Measurements from ENCODE around the gene HTT. TPM values are rescaled to one million over a fixed set of nuclear protein-coding genes. Genes with fewer than 3 reads are reported as not detected.

The HTT gene
- total RNA-seq, 6 experiments from 2014 or later, result 25.5 to 37.8 (median 30.3) TPM

GRCh38 chr4:3244002-3244401, 169.5 kb downstream of the HTT start:
- Histone ChIP-seq H3K36me3 (peaks cover 0 to 25% (median 0%) of the 10 kb centered on the region in 4 donors), H3K4me1 (no peaks in the 10 kb centered on the region), H3K27me3 (no peaks in the 10 kb centered on the region), H3K27ac (no peak overlapping the region), H3K9me3 (no peaks in the 10 kb centered on the region), H3K4me3 (no peak overlapping the region)
- intact Hi-C loops (cut with DNase I), result no loop called here
- DNase-seq, result no peak
- ATAC-seq, result no peak
- WGBS (ENCODE audit: insufficient coverage, low coverage, low lambda C conversion rate, missing lambda C conversion rate), result no CpG with 5 or more reads among the region's 1 CpG
- TF ChIP-seq POLR2A (IDR thresholded peaks at IDR 0.05), result no peak
- TF ChIP-seq CTCF (IDR thresholded peaks at IDR 0.05), result no peak

GRCh38 chr4:3244747-3245146, 170.3 kb downstream of the HTT start:
- H3K4me1 ChIP-seq, result no peaks in the 10 kb centered on the region
- no peaks in the 10 kb centered on the region for H3K27me3 ChIP-seq
- no peak for ATAC-seq
- H3K4me3 ChIP-seq, result no peak overlapping the region
- DNase-seq, result no peak
- WGBS (ENCODE audit: insufficient coverage, low coverage, low lambda C conversion rate, missing lambda C conversion rate), result 33% methylated on average over 1 of the region's 9 CpGs
- TF ChIP-seq CTCF (IDR thresholded peaks at IDR 0.05) (no peak), POLR2A (IDR thresholded peaks at IDR 0.05) (no peak)
- intact Hi-C loops (cut with DNase I), result no loop called here
- no peak overlapping the region for H3K27ac ChIP-seq
- H3K9me3 ChIP-seq, result no peaks in the 10 kb centered on the region
- peaks cover 0 to 18% (median 0%) of the 10 kb centered on the region in 4 donors for H3K36me3 ChIP-seq

GRCh38 chr4:3245676-3246075, 171.2 kb downstream of the HTT start:
- Histone ChIP-seq H3K4me1 (no peaks in the 10 kb centered on the region), H3K9me3 (no peaks in the 10 kb centered on the region), H3K27ac (no peak overlapping the region), H3K4me3 (no peak overlapping the region), H3K36me3 (peaks cover 0 to 8% (median 0%) of the 10 kb centered on the region in 4 donors), H3K27me3 (no peaks in the 10 kb centered on the region)
- no CpG with 5 or more reads among the region's 6 CpGs for WGBS (ENCODE audit: insufficient coverage, low coverage, low lambda C conversion rate, missing lambda C conversion rate)
- intact Hi-C loops (cut with DNase I), result no loop called here
- ATAC-seq (no peak), DNase-seq (no peak)
- TF ChIP-seq CTCF (IDR thresholded peaks at IDR 0.05), result no peak
- no peak for TF ChIP-seq POLR2A (IDR thresholded peaks at IDR 0.05)

- intact Hi-C loops (cut with DNase I), result no loop called here
- no CpG with 5 or more reads among the region's 16 CpGs for WGBS (ENCODE audit: insufficient coverage, low coverage, low lambda C conversion rate, missing lambda C conversion rate)
- no peaks in the 10 kb centered on the region for H3K27me3 ChIP-seq
- no peak for TF ChIP-seq POLR2A (IDR thresholded peaks at IDR 0.05)
- TF ChIP-seq CTCF (IDR thresholded peaks at IDR 0.05), result peak in 3 of 4 donors; percentile 15 to 31 (median 26)
- H3K4me3 ChIP-seq, result no peak overlapping the region
- DNase-seq (no peak), ATAC-seq (peak; percentile 11 to 54 (median 40))
- H3K36me3 ChIP-seq, result no peaks in the 10 kb centered on the region
- H3K9me3 ChIP-seq, result no peaks in the 10 kb centered on the region
- no peak overlapping the region for H3K27ac ChIP-seq
- H3K4me1 ChIP-seq, result no peaks in the 10 kb centered on the region
Measured at GRCh38 chr4:3246458-3247398, 172.2 kb downstream of the HTT start.
